Measurements from ENCODE around the gene HSPG2.
"Not testable (repeated sequence)": the region's sequence is repeated elsewhere in the genome, so short reads cannot be mapped to it uniquely, and the experiment has no call there.

The HSPG2 gene

DNA sequence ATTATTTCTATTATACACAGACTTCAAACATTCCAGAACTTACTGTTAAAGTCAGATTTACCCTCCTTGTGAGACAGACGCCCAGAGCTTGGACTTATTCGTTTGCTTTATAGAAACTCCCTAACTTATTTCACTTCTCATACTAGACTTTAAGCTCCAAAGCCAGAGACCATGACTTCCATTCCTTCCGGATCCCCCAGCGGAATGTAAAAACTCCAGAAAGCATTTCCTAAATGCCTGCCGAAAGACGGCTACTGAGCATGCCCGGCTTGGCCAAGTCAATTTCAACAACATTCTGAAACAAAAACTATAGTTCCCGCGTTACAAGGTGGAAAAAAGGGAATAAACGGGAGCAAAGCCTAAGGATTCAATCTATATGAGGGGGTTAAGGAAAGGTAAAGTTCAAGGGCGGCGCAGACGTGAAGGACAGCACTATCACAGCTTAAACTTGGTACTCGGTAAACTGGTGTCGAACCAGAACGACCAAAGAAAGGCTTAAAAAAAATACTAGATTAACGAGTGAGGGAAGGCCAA lies 155.2 kb downstream of the HSPG2 start:
- DNase-seq, result no peak

DNA sequence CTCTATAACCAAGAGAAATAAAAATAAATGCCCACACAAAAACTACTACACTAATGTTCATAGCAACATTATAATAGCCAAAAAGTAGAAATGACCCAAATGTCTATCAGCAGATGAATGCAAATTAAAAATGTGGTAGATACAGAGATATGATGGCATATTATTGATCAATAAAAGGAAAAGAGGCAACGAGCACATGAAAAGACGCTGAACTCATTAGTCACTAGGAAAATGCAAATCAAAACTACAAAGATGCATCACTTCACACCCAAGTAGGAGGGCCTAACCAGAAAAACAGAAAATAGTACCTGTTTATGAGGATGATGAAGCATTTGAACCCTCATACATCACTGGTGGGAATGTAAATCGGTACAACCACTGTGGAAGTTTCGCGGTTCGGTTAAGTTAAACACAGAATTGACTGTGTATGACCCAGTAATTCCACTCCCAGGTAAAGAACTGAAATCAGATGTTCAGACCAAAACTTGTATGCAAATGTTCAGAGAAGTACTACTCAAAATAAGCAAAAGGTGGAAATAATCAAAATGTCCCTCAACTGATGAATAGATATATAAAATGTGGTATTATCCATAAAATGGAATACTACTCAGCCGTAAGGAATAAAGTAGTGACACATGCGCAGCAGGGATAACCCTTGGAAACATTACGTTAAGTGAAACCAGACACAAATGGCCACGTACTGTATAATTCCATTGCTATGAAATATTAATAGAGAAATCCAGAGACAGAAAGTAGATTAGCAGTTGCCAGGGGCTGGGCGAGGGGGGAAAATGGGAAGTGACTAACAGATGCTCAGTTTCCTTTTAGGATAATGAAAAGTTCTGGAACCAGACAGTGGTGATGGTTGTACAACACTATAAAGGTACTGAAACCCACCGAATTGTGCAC lies 157.2 kb downstream of the HSPG2 start:
- DNase-seq, result no peak

DNA sequence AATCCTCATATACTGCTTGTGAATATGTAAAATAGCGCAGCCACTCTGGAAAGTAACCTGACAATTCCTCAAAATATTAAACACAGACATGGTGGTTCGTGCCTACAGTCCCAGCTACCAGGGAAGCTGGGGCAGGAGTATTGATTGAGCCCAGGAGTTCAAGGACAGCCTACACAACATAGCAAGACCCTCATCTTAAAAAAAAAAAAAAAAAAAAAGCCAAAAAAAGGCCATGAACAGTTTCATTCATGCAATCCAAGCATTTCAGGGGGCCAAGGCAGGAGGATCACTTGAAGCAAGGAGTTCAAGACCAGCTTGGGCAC lies 158.7 kb downstream of the HSPG2 start:
- DNase-seq, result no peak

DNA sequence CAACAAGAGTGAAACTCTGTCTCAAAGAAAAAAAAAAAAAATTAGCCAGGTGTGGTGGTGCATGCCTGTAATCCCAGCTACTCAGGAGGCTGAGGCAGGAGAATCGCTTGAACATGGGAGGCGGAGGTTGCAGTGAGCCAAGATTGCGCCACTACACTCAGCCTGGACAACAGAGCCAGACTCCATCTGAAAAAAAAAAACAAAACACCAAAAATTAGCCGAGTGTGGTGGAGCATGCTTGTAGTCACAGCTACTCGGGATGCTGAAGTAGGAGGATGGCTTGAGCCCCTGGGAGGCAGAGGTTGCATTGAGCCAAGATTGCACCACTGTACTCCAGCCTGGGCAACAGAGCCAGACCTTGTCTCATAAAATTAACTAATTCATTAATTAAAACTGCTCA lies 160.2 kb downstream of the HSPG2 start:
- not testable (repeated sequence) for DNase-seq

DNA sequence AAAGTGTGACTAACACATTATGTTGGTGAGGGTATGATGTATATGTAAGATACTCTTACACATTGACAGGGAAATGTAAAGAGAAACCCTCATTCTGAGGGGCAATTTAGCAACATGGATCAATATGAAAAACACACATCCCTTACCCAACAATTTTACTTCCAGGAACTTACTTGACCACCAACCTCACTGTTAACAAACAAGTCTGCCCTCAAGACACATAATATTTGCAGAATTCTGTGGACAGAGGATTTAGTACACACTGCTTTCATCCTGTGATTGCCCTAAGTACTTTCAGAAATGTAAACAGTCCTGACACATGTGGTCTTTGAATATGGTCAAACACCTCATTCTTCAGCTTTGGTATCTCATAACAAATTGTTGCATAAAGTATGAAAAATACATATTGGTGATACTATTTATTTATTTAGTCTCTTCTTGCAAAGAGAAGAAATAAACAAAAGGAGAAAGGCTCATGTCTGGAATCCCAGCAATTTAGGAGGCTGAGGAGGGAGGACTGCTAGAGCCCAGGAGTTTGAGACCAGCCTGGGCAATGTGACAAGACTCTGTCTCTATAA lies 161.0 kb downstream of the HSPG2 start:
- no peak for DNase-seq

DNA sequence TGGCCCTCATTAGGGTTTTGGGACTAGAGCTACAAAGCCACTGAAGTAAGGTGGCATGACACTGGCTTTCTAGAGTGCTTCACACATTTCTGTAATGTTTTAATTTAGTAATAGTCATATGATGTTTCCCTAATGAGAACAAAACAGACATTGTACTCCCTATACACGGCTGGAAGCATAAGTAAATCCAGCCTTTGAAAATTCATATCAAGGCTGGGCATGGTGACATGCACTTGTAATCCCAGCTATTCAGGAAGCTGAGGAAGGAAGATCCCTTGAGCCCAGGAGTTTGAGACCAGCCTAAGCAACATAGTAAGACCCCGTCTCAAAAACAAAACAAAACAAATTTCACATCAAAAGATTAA lies 161.6 kb downstream of the HSPG2 start:
- no peak for DNase-seq

DNA sequence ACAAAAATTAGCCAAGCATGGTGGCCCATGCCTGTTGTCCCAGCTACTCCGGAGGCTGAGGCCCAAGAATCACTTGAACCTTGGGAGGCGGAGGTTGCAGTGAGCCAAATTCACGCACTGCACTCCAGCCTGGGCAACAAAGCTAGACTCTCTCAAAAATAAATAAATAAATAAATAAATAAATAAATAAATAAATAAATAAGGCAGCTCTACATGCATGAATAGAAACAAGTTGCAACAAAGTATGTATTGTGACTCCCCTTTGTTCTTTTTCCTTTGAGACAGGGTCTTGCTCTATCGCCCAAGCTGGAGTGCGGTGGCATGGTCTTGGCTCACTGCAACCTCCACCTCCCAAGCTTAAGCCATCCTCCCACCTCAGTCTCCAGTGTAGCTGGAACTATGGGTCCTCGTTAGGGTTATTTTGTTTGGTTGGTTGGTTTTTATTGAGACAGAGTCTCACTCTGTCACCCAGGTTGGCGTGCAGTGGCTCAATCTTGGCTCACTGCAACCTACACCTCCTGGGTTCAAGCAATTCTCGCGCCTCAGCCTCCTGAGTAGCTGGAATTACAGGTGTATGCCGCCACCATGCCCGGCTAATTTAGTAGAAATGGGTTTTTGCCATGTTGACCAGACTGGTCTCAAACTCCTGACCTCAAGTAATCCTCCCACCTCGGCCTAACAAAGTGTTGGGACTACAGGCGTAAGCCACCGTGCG lies 162.1 kb downstream of the HSPG2 start:
- DNase-seq, result no peak

DNA sequence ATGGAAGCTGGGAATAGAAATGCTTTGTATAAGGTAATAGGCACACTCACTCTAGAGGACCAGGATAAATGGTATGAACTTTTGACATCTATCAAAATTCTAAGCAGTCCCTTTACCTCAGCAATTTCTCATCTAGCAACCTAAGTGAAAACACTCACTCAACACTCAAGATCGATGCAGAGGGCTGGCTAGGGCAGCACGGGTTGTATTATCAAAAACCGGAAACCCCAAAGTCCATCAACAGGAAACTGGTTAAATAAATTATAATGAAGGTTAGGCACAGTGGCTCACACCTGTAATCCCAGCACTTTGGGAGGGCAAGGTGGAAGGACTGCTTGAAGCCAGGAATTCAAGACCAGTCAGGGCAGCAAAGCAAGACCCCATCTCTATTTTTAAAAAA lies 163.5 kb downstream of the HSPG2 start:
- peak; percentile 22 for DNase-seq
